MCF 10A (cell line): ENCODE measurements around the gene HCFC1. TPM values are rescaled to one million over a fixed set of nuclear protein-coding genes. Genes with fewer than 3 reads are reported as not detected.

Experiments
- BruUV-seq: library from RNA; stranded (reverse); fragments of 400-500 nt; replicated peaks from 2 replicates; lab custom pipeline; 2021; lab: Mats Ljungman, UMichigan
- CTCF ChIA-PET: fragments of 300-600 bp; sonication (Branson Sonifier 250); formaldehyde crosslinking; extraction: SDS; loops from one replicate; lab custom pipeline; 2021; ENCODE audit warnings: antibody characterized with exemption, inconsistent platforms; lab: Yijun Ruan, JAX
- POLR2A ChIA-PET: fragments of 300-600, 350-650 bp; sonication (Branson Sonifier 250); formaldehyde crosslinking; extraction: SDS; loops from one replicate; lab custom pipeline; 2020; ENCODE audit warnings: antibody characterized with exemption, inconsistent platforms; lab: Yijun Ruan, JAX
- DNase-seq: peaks from one replicate; pipeline ENCODE4 v3.0.0-alpha.2; 2018; ENCODE audit not compliant: unreplicated experiment
- H3K27ac Mint-ChIP-seq: one replicate; pipeline ENCODE4 v1.8.0; 2022; ENCODE audit warnings: mild to moderate bottlenecking, low read depth, mixed read lengths; ENCODE audit not compliant: unreplicated experiment
- H3K27me3 Mint-ChIP-seq: one replicate; pipeline ENCODE4 v1.8.0; 2022; ENCODE audit warnings: mixed read lengths; ENCODE audit not compliant: insufficient read depth, unreplicated experiment
- H3K36me3 Mint-ChIP-seq: one replicate; pipeline ENCODE4 v1.8.0; 2022; ENCODE audit warnings: mild to moderate bottlenecking, moderate library complexity, mixed read lengths; ENCODE audit not compliant: insufficient read depth, unreplicated experiment
- H3K4me1 Mint-ChIP-seq: one replicate; pipeline ENCODE4 v1.8.0; 2022; ENCODE audit warnings: mixed read lengths; ENCODE audit not compliant: insufficient read depth, unreplicated experiment
- H3K4me3 Mint-ChIP-seq: one replicate; pipeline ENCODE4 v1.8.0; 2022; ENCODE audit warnings: mild to moderate bottlenecking, moderate library complexity, mixed read lengths; ENCODE audit not compliant: unreplicated experiment
- H3K9me3 Mint-ChIP-seq: one replicate; pipeline ENCODE4 v1.8.0; 2022; ENCODE audit warnings: mixed read lengths; ENCODE audit not compliant: unreplicated experiment
- CTCF ChIP-seq: fragments of 200-600 bp; IDR thresholded peaks from one replicate; pipeline ENCODE4 v1.8.0; 2022; ENCODE audit warnings: antibody characterized with exemption, mild to moderate bottlenecking; ENCODE audit not compliant: unreplicated experiment
- intact Hi-C: fragments of 100-400 bp; cut with micrococcal nuclease; formaldehyde crosslinking; loops from 2 replicates; pipeline ENCODE4 v1.14.1; 2022
- total RNA-seq: library from RNA; stranded (reverse); gene quantifications from 2 replicates; pipeline ENCODE4 v1.2.3, GENCODE V29; 2022

The HCFC1 gene
- total RNA-seq, 1 experiment from 2014 or later, result 44.5 TPM

- intact Hi-C loops, result no loop called here
- Mint-ChIP-seq H3K9me3 (no peaks in the 10 kb centered on the region), H3K4me1 (peaks cover 9% of the 10 kb centered on the region), H3K36me3 (peaks cover 6% of the 10 kb centered on the region), H3K4me3 (peak overlapping the region; percentile 79), H3K27ac (peak overlapping the region; percentile 74), H3K27me3 (no peaks in the 10 kb centered on the region)
- no TSS peak for BruUV-seq
- TF ChIP-seq CTCF, result no peak
- ChIA-PET CTCF (interaction anchor here (0.6 to 3.1 kb wide), 4 partner anchors 20 to 320 kb away, joined by 3 to 19 read pairs (median 4); partner anchors contain the start of gene PLXNB3), POLR2A (interaction anchor here (0.6 to 2.7 kb wide), 4 partner anchors 9 to 132 kb away, joined by 3 to 25 read pairs (median 6); partner anchors contain the start of genes IDH3G and SSR4)
- no peak for DNase-seq
Observed at GRCh38 chrX:153926858-153927671, 44.6 kb downstream of the HCFC1 start.

- ChIA-PET POLR2A (interaction anchor here (0.7 to 2.7 kb wide), 4 partner anchors 9 to 132 kb away, joined by 3 to 25 read pairs (median 6); partner anchors contain the start of genes HCFC1, IDH3G and SSR4), CTCF (interaction anchor here (1.3 to 3.1 kb wide), 2 partner anchors 21 to 26 kb away, joined by 5 to 19 read pairs; no protein-coding TSS in a partner anchor)
- H3K27me3 Mint-ChIP-seq, result no peaks in the 10 kb centered on the region
- H3K4me3 Mint-ChIP-seq, result no peak overlapping the region
- DNase-seq, result no peak
- no peaks in the 10 kb centered on the region for H3K9me3 Mint-ChIP-seq
- H3K36me3 Mint-ChIP-seq, result peaks cover 6% of the 10 kb centered on the region
- TF ChIP-seq CTCF, result no peak
- peaks cover 9% of the 10 kb centered on the region for H3K4me1 Mint-ChIP-seq
- BruUV-seq, result no TSS peak
- intact Hi-C loops, result no loop called here
- no peak overlapping the region for H3K27ac Mint-ChIP-seq
Observed at GRCh38 chrX:153926552-153926857, 45.1 kb downstream of the HCFC1 start.

GRCh38 chrX:153925739-153926551 lies 45.7 kb downstream of the HCFC1 start, which contains the start of gene ARHGAP4:
Gene ARHGAP4, minus strand, starts transcription at chrX:153926264. Its CDS starts 62 bp downstream, at chrX:153926202.
- no peaks in the 10 kb centered on the region for H3K9me3 Mint-ChIP-seq
- ChIA-PET POLR2A (interaction anchor here (0.9 to 1.6 kb wide), 3 partner anchors 8 to 46 kb away, joined by 3 to 8 read pairs (median 3); partner anchors contain the start of gene HCFC1), CTCF (interaction anchor here (1.1 to 3.1 kb wide), 3 partner anchors 21 to 37 kb away, joined by 3 to 19 read pairs (median 5); no protein-coding TSS in a partner anchor)
- no peak for TF ChIP-seq CTCF
- H3K36me3 Mint-ChIP-seq, result peaks cover 6% of the 10 kb centered on the region
- BruUV-seq, result TSS peak; percentile 91
- peaks cover 9% of the 10 kb centered on the region for H3K4me1 Mint-ChIP-seq
- intact Hi-C loops, result no loop called here
- peak within 1 kb of the TSS; percentile 79 for H3K4me3 Mint-ChIP-seq
- H3K27me3 Mint-ChIP-seq, result no peaks in the 10 kb centered on the region
- DNase-seq, result no peak
- no peak within 1 kb of the TSS for H3K27ac Mint-ChIP-seq
